ENCODE measurements around the gene SMC2. TPM values are rescaled to one million over a fixed set of nuclear protein-coding genes. Genes with fewer than 3 reads are reported as not detected.

The SMC2 gene
- total and polyA plus RNA-seq, 2 donors from 2014 or later: 2.5 to 7.8 TPM

DNA sequence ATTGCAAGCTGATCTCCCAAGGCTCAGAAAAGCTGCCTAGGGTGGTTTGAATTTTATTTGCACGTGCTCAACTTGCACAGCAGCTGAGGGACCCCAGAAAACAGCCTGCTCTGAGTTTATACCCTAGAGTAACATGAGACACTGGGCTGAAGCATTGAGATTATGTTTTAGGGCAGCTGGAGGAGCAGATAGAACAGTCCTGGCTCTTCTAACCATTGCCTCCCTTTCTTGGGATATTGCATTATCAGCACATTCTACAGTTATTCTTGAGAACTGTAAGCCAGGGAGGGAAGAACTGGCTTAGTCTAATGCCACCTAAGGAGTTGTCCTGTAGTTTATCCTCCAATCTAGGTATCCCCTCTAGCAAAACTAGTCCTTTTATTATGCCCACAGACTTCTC lies 10.3 kb downstream of the SMC2 start:
- FAIRE-seq: no peak
- H3K36me3 ChIP-seq (ENCODE audit: control insufficient read depth in 2 of 3, insufficient read depth in 3 of 3, low read length in 3 of 3): peaks cover 2 to 11% (median 4%) of the 10 kb centered on the region in 3 donors

DNA sequence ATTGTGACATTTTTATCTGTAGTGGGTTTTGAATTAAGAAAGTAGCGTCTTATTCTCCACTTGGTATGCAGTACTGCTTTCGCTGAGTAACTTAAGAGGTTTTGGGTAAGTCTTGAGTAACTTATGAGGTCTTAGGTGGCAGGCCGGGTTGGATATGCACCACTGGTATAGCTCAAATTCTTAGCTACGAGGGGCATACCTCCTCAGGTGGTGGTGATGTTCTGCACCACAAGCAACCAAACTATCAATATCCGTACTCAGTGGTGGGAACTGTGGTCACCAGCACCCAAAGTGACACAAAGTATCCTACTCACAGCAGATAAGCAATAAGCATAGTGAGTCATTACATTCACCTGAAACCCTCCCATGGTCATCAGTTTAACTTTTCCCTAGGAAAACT lies 13.7 kb downstream of the SMC2 start:
- no peaks in the 10 kb centered on the region for H3K4me1 ChIP-seq (ENCODE audit: control insufficient read depth in 2 of 3, insufficient read depth in 2 of 3, low read depth in 1 of 3, low read length in 3 of 3)
- FAIRE-seq (no peak), DNase-seq (no peak)
- no peaks in the 10 kb centered on the region for H3K27me3 ChIP-seq (ENCODE audit: control insufficient read depth, insufficient read depth, low read length)
- TF ChIP-seq, protein P1, sequence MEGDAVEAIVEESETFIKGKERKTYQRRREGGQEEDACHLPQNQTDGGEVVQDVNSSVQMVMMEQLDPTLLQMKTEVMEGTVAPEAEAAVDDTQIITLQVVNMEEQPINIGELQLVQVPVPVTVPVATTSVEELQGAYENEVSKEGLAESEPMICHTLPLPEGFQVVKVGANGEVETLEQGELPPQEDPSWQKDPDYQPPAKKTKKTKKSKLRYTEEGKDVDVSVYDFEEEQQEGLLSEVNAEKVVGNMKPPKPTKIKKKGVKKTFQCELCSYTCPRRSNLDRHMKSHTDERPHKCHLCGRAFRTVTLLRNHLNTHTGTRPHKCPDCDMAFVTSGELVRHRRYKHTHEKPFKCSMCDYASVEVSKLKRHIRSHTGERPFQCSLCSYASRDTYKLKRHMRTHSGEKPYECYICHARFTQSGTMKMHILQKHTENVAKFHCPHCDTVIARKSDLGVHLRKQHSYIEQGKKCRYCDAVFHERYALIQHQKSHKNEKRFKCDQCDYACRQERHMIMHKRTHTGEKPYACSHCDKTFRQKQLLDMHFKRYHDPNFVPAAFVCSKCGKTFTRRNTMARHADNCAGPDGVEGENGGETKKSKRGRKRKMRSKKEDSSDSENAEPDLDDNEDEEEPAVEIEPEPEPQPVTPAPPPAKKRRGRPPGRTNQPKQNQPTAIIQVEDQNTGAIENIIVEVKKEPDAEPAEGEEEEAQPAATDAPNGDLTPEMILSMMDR (IDR thresholded peaks at IDR 0.05; ENCODE audit: borderline replicate concordance, extremely low read depth, insufficient read depth): no peak
- intact Hi-C loops (cut with DNase I): no loop called here
- H3K36me3 ChIP-seq (ENCODE audit: control insufficient read depth in 2 of 3, insufficient read depth in 3 of 3, low read length in 3 of 3): peaks cover 0 to 7% (median 2%) of the 10 kb centered on the region in 3 donors
- no peak overlapping the region for H3K27ac ChIP-seq (ENCODE audit: low read depth in 2 of 2, low read length in 2 of 2)
- no peaks in the 10 kb centered on the region for H3K9me3 ChIP-seq (ENCODE audit: control insufficient read depth in 2 of 3, insufficient read depth in 1 of 3, low read length in 3 of 3)
- no peak overlapping the region for H3K4me3 ChIP-seq (ENCODE audit: low read length in 3 of 3)
- H3K9ac ChIP-seq (ENCODE audit: low read length in 3 of 3): no peak overlapping the region

More for the DNA sequence above, 10.3 kb downstream of the SMC2 start:
- intact Hi-C loops (cut with DNase I): no loop called here
- Histone ChIP-seq H3K4me1 (ENCODE audit: control insufficient read depth in 2 of 3, insufficient read depth in 2 of 3, low read depth in 1 of 3, low read length in 3 of 3) (no peaks in the 10 kb centered on the region), H3K27me3 (ENCODE audit: control insufficient read depth, insufficient read depth, low read length) (no peaks in the 10 kb centered on the region), H3K9ac (ENCODE audit: low read length in 3 of 3) (no peak overlapping the region), H3K4me3 (ENCODE audit: low read length in 3 of 3) (no peak overlapping the region), H3K27ac (ENCODE audit: low read depth in 2 of 2, low read length in 2 of 2) (no peak overlapping the region), H3K9me3 (ENCODE audit: control insufficient read depth in 2 of 3, insufficient read depth in 1 of 3, low read length in 3 of 3) (no peaks in the 10 kb centered on the region)
- no peak for DNase-seq
- TF ChIP-seq, protein P1 (IDR thresholded peaks at IDR 0.05; ENCODE audit: borderline replicate concordance, extremely low read depth, insufficient read depth): no peak

DNA sequence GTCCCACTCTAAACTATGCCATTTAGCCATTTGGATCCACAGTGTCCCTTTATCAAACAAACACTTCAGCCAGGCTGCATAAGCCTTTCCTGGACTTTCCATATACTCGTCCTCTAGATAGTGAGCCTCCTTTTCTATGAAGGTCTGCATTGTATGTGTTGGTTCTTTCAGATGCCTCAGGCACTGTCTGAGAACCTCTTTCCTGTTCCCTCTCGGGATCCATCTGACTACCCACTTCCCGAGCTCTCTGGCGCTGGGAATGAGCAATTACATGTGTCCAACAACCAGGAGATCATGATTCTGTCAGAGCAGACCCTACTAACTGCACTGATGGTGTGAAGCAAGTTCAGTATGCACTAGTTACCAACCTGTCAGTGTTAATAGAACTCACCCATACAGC lies 14.2 kb downstream of the SMC2 start:
- TF ChIP-seq, protein P1 (IDR thresholded peaks at IDR 0.05; ENCODE audit: borderline replicate concordance, extremely low read depth, insufficient read depth): no peak
- Histone ChIP-seq H3K9ac (ENCODE audit: low read length in 3 of 3) (no peak overlapping the region), H3K9me3 (ENCODE audit: control insufficient read depth in 2 of 3, insufficient read depth in 1 of 3, low read length in 3 of 3) (no peaks in the 10 kb centered on the region), H3K36me3 (ENCODE audit: control insufficient read depth in 2 of 3, insufficient read depth in 3 of 3, low read length in 3 of 3) (peaks cover 0 to 7% (median 2%) of the 10 kb centered on the region in 3 donors), H3K4me1 (ENCODE audit: control insufficient read depth in 2 of 3, insufficient read depth in 2 of 3, low read depth in 1 of 3, low read length in 3 of 3) (no peaks in the 10 kb centered on the region), H3K4me3 (ENCODE audit: low read length in 3 of 3) (no peak overlapping the region), H3K27ac (ENCODE audit: low read depth in 2 of 2, low read length in 2 of 2) (no peak overlapping the region), H3K27me3 (ENCODE audit: control insufficient read depth, insufficient read depth, low read length) (no peaks in the 10 kb centered on the region)
- FAIRE-seq (no peak), DNase-seq (no peak)
- intact Hi-C loops (cut with DNase I): no loop called here

DNA sequence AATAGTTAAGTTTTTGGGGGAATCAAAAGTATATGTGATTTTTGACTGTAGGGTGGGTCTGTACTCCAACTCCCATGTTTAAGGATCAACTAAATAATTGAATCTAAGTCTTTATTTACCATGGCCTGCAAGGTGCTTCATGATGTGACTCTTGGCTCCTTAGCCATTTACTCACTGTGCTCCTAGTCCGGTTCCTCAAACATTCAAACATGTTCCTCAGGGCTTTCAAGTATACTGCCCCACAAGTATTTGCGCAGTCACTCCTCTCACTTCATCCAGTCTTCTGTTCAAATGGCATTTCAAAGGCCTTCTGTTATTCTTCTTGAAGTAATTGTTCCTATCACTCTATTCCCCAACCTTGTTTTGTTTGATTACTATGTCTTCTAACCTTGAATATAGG lies 16.4 kb downstream of the SMC2 start:
- H3K9me3 ChIP-seq (ENCODE audit: control insufficient read depth in 2 of 3, insufficient read depth in 1 of 3, low read length in 3 of 3): no peaks in the 10 kb centered on the region
- no peak for DNase-seq
- H3K9ac ChIP-seq (ENCODE audit: low read length in 3 of 3): no peak overlapping the region
- no peak overlapping the region for H3K4me3 ChIP-seq (ENCODE audit: low read length in 3 of 3)
- H3K4me1 ChIP-seq (ENCODE audit: control insufficient read depth in 2 of 3, insufficient read depth in 2 of 3, low read depth in 1 of 3, low read length in 3 of 3): no peaks in the 10 kb centered on the region
- peaks cover 0 to 4% (median 3%) of the 10 kb centered on the region in 3 donors for H3K36me3 ChIP-seq (ENCODE audit: control insufficient read depth in 2 of 3, insufficient read depth in 3 of 3, low read length in 3 of 3)
- H3K27me3 ChIP-seq (ENCODE audit: control insufficient read depth, insufficient read depth, low read length): no peaks in the 10 kb centered on the region
- H3K27ac ChIP-seq (ENCODE audit: low read depth in 2 of 2, low read length in 2 of 2): no peak overlapping the region
- intact Hi-C loops (cut with DNase I): no loop called here
- no peak for FAIRE-seq
- TF ChIP-seq, protein P1 (IDR thresholded peaks at IDR 0.05; ENCODE audit: borderline replicate concordance, extremely low read depth, insufficient read depth): no peak
